ENCODE measurements around the gene ZFYVE19. TPM values are rescaled to one million over a fixed set of nuclear protein-coding genes. Genes with fewer than 3 reads are reported as not detected.

ZFYVE19 gene
- total and polyA plus RNA-seq, 2 of the 4 experiments (the other 2 are of a cell fraction) = 22.6 to 29.6 TPM

DNA sequence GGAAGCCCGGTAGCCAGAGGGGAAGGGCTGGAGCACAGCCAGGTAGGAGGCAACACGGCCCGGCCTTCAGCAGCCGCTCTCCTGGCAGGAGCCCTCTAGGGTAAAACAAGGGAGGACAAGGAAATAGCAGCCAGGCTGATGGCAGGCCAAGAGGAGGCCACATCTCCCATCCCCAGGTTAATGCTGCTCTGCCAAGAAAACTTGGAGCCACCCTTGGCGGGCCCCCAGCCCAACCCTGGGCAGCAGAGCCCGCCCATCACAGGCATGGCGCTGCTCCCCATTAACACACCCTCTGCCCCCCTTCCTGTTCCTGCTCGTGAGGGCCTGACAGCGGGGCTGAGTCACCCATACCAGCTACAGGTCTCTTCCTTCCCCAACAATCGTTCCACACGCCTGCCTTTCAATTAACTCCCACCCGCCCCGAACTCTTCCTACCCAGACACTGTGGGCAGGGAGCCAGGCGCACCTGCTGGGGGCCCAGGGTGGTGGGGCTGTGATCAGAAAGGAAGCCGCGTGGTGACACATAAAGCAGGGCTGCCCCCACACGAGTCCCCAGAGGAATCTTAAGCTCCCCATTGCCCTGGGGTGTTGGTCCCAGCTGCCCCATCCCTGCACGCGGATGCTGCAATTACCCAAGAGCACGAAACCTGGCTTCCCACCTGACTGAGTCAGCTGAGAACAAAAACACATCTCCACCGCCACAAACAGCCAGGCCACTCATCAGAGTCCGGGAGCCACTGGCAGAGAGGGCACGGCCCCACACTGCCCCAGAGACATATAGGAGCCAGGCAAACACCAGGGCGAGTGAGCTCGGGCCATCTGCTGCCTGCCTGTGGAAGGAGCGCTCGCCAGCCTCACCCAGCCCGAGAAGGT, 37.4 kb upstream of the ZFYVE19 start, which contains the start of gene C15orf62:
TSS of gene C15orf62 (plus strand) at position 707 of the 873 bp plus-strand sequence. CDS start 516 bp downstream, outside the sequence.
- Histone ChIP-seq H3K36me3 (ENCODE audit: control insufficient read depth, insufficient read depth, low read length) (peaks cover 32% of the 10 kb centered on the region), H4K91ac (ENCODE audit: insufficient read depth, low read depth, low read length) (no peak within 1 kb of the TSS), H3K79me1 (ENCODE audit: low read depth in 1 of 2, low read length in 2 of 2) (no peaks in the 10 kb centered on the region; a peak in 1 of 4 replicates), H3K14ac (replicated peaks; ENCODE audit: low read depth, low read length) (no peak within 1 kb of the TSS), H2AK9ac (replicated peaks; ENCODE audit: low read depth, low read length, poor library complexity) (peak within 1 kb of the TSS; percentile 25), H3K27me3 (ENCODE audit: control insufficient read depth, insufficient read depth, low read length) (no peaks in the 10 kb centered on the region), H3K23ac (ENCODE audit: low read depth, low read length) (no peak within 1 kb of the TSS), H3K9ac (ENCODE audit: low read depth, low read length) (no peak within 1 kb of the TSS), H2AK5ac (ENCODE audit: low read depth, low read length) (no peak within 1 kb of the TSS), H3K4me2 (ENCODE audit: low read depth, low read length) (no peak within 1 kb of the TSS), H3K4ac (ENCODE audit: low read depth, low read length) (no peak within 1 kb of the TSS), H2BK15ac (ENCODE audit: low read depth, low read length) (no peak within 1 kb of the TSS), H3K4me1 (ENCODE audit: control insufficient read depth, insufficient read depth, low read length) (peaks cover 18% of the 10 kb centered on the region), H2AFZ (replicated peaks; ENCODE audit: low read length, poor library complexity) (no peak within 1 kb of the TSS), H4K5ac (ENCODE audit: low read depth, low read length) (no peak within 1 kb of the TSS), H4K8ac (ENCODE audit: low read depth in 2 of 2, low read length in 2 of 2) (no peak within 1 kb of the TSS), H3K56ac (ENCODE audit: extremely low read depth, insufficient read depth, low read length) (no peak within 1 kb of the TSS), H4K20me1 (ENCODE audit: insufficient read depth, low read length) (peaks cover 9% of the 10 kb centered on the region; the same call in 1 of the 2 replicates), H3K18ac (ENCODE audit: low read depth, low read length) (no peak within 1 kb of the TSS), H3K9me1 (ENCODE audit: insufficient read depth, low read length) (peaks cover 12% of the 10 kb centered on the region), H2BK120ac (ENCODE audit: low read depth, low read length) (no peak within 1 kb of the TSS), H3K9me3 (ENCODE audit: control insufficient read depth, insufficient read depth, low read length) (no peaks in the 10 kb centered on the region), H3K27ac (ENCODE audit: insufficient read depth, low read length) (no peak within 1 kb of the TSS), H2BK5ac (ENCODE audit: low read depth, low read length, poor library complexity, severe bottlenecking) (no peak within 1 kb of the TSS), H2BK20ac (ENCODE audit: low read depth, low read length) (no peak within 1 kb of the TSS), H3K4me3 (ENCODE audit: insufficient read depth, low read depth, low read length) (no peak within 1 kb of the TSS)
- intact Hi-C loops (cut with micrococcal nuclease) = no loop called here
- dilution Hi-C loops (cut with HindIII; ENCODE audit: low sequenced_read_pairs, unreplicated experiment) = no loop called here
- no TSS peak for BruUV-seq (replicated peaks)
- peak; percentile 31 for DNase-seq
- in situ Hi-C loops (cut with MboI; ENCODE audit: low sequenced_read_pairs) = no loop called here
- ChIA-PET POLR2A (ENCODE audit: unreplicated experiment) (no interaction called here), CTCF (no interaction called here)
- TF ChIP-seq RAD21 (IDR thresholded peaks at IDR 0.05; ENCODE audit: low read length) = no peak
- TF ChIP-seq BHLHE40 (IDR thresholded peaks at IDR 0.05; ENCODE audit: low read depth, low read length) = peak; percentile 27; the same call in 1 of the 2 replicates
- 83% methylated on average over 9 of the region's 28 CpGs; no CpG with 5 or more reads in 1 of the 2 experiments for WGBS, 2 experiments (ENCODE audit: extremely low coverage in 2 of 2, insufficient read length in 1 of 2)
- no peak for ATAC-seq (ENCODE audit: low read depth)
